GM12878 (cell line): Measurements from ENCODE around the gene FGF19. TPM values are rescaled to one million over a fixed set of nuclear protein-coding genes. Genes with fewer than 3 reads are reported as not detected.

Experiments used
- FOS ChIP-seq: IDR thresholded peaks from 3 replicates; pipeline ENCODE4 v1.6.1; 2011; ENCODE audit warnings: borderline replicate concordance; ENCODE audit not compliant: insufficient read length; ENCODE audit errors: extremely low read depth
- FOXK2 ChIP-seq: fragments of 450-650 bp; IDR thresholded peaks from 2 replicates; pipeline ENCODE4 v1.6.1; 2017; ENCODE audit warnings: mild to moderate bottlenecking, moderate library complexity
- IRF5 ChIP-seq: fragments of 450-650 bp; IDR thresholded peaks from 2 replicates; pipeline ENCODE4 v1.6.1; 2017; ENCODE audit warnings: borderline replicate concordance
- KAT2A ChIP-seq: conservative IDR thresholded peaks from 2 replicates; pipeline ENCODE4 v1.6.1; 2011; ENCODE audit warnings: low read depth, low read length; ENCODE audit not compliant: control insufficient read depth
- LARP7 ChIP-seq: fragments of 450-650 bp; IDR thresholded peaks from 2 replicates; pipeline ENCODE4 v1.6.1; 2017; ENCODE audit warnings: mild to moderate bottlenecking
- POU2F2 ChIP-seq: IDR thresholded peaks from 3 replicates; pipeline ENCODE4 v1.6.1; 2011; ENCODE audit warnings: low read depth, mild to moderate bottlenecking, low read length, borderline replicate concordance
- RCOR1 ChIP-seq: conservative IDR thresholded peaks from 2 replicates; pipeline ENCODE4 v1.6.1; 2012; ENCODE audit warnings: low read depth, low read length, improper control_type of control experiment
- YY1 ChIP-seq: IDR thresholded peaks from 2 replicates; pipeline ENCODE4 v1.6.1; 2011; ENCODE audit warnings: low read depth, mild to moderate bottlenecking, low read length
- ZNF622 ChIP-seq: fragments of 450-650 bp; IDR thresholded peaks from 2 replicates; pipeline ENCODE4 v1.6.1; 2017; ENCODE audit warnings: mild to moderate bottlenecking, inconsistent platforms
- polyA plus RNA-seq, 11 experiments: library from polyadenylated mRNA; depleted of rRNA in 4 of 11; unstranded in 6 of 11; stranded (reverse) in 5 of 11; fragments of >200 nt; fragmentation: Nextera tagmentation in 4 of 11; fragmentation: Illumina TruSeq in 1 of 11; extraction: Ambion mirVana in 4 of 11; extraction: Trizol in 1 of 11; gene quantifications; 1 replicate in 1 of 11; 2 replicates in 10 of 11; pipeline versions ENCODE4 v1.2.1 to v1.2.3, GENCODE V29; 2011 to 2016; ENCODE audit warnings: inconsistent platforms in 2 of 11, missing spikeins in 2 of 11, low read depth in 1 of 11
- total RNA-seq, 4 experiments: library from RNA; depleted of rRNA in 3 of 4; stranded (reverse); fragments of >200 nt in 3 of 4; fragmentation: Illumina TruSeq in 1 of 4; extraction: Trizol in 1 of 4; gene quantifications; 2 replicates each; pipeline versions ENCODE4 v1.2.1 to v1.2.3, GENCODE V29; 2013 to 2021
- TF ChIP-seq, protein P1 (sequence below): fragments of 450-650 bp; IDR thresholded peaks from 2 replicates; pipeline ENCODE4 v1.6.1; 2017; ENCODE audit warnings: mild to moderate bottlenecking, low read depth, inconsistent platforms; ENCODE audit not compliant: poor library complexity, severe bottlenecking
- TF ChIP-seq, protein P2 (sequence below): fragments of 450-650 bp; conservative IDR thresholded peaks from 2 replicates; pipeline ENCODE4 v1.6.1; 2017; ENCODE audit warnings: mild to moderate bottlenecking, moderate library complexity

The FGF19 gene
- total and polyA plus RNA-seq, 10 of the 15 experiments (the other 5 are each of a cell fraction or from before 2014, with no cell fraction given), result 0.08 TPM; not detected in 9

DNA sequence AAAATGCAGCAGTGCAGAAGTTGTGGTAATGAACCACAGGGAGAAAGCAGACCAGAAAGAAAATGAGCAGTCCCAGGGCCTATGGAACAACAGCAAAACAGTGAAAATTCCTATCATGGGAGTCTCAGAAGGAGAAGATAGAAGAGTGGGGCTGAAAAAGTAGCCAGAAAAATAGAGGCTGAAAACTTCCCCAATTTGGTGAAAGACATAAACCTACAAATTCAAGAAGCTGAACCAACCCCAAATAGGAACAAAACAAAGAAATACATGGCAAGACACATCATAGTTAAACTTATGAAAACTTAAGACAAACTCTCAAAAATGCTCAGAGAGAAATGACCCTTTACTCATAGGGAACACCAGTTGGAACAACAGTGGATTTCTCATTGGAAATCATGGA lies 11.4 kb downstream of the FGF19 start (continued):
- TF ChIP-seq ZNF622, result no peak
- TF ChIP-seq KAT2A, result no peak
- no peak for TF ChIP-seq RCOR1
- TF ChIP-seq, protein P1, sequence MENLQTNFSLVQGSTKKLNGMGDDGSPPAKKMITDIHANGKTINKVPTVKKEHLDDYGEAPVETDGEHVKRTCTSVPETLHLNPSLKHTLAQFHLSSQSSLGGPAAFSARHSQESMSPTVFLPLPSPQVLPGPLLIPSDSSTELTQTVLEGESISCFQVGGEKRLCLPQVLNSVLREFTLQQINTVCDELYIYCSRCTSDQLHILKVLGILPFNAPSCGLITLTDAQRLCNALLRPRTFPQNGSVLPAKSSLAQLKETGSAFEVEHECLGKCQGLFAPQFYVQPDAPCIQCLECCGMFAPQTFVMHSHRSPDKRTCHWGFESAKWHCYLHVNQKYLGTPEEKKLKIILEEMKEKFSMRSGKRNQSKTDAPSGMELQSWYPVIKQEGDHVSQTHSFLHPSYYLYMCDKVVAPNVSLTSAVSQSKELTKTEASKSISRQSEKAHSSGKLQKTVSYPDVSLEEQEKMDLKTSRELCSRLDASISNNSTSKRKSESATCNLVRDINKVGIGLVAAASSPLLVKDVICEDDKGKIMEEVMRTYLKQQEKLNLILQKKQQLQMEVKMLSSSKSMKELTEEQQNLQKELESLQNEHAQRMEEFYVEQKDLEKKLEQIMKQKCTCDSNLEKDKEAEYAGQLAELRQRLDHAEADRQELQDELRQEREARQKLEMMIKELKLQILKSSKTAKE, result no peak
- TF ChIP-seq FOXK2, result no peak
- no peak for TF ChIP-seq POU2F2
- TF ChIP-seq LARP7, result no peak
- no peak for TF ChIP-seq FOS
- no peak for TF ChIP-seq YY1
- TF ChIP-seq, protein P2, sequence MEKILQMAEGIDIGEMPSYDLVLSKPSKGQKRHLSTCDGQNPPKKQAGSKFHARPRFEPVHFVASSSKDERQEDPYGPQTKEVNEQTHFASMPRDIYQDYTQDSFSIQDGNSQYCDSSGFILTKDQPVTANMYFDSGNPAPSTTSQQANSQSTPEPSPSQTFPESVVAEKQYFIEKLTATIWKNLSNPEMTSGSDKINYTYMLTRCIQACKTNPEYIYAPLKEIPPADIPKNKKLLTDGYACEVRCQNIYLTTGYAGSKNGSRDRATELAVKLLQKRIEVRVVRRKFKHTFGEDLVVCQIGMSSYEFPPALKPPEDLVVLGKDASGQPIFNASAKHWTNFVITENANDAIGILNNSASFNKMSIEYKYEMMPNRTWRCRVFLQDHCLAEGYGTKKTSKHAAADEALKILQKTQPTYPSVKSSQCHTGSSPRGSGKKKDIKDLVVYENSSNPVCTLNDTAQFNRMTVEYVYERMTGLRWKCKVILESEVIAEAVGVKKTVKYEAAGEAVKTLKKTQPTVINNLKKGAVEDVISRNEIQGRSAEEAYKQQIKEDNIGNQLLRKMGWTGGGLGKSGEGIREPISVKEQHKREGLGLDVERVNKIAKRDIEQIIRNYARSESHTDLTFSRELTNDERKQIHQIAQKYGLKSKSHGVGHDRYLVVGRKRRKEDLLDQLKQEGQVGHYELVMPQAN, result no peak
- no peak for TF ChIP-seq IRF5
- TF ChIP-seq, all 136 proteins: peak for 0
